Stomach (tissue), 4 donors: ENCODE measurements around the gene NPAS3.

Experiments
- EP300 ChIP-seq: sonication (generic); formaldehyde crosslinking; IDR thresholded peaks from one replicate; pipeline ENCODE4 v1.6.1; 2017; ENCODE audit warnings: antibody characterized with exemption
- POLR2A ChIP-seq, 4 donors: fragments of 450-650 bp; IDR thresholded peaks; one replicate each; pipeline ENCODE4 v1.6.1; 2016; ENCODE audit warnings: antibody characterized with exemption in 4 of 4, control low read depth in 2 of 4, mild to moderate bottlenecking in 1 of 4, moderate library complexity in 1 of 4
- TF ChIP-seq, protein P1 (sequence below), 7 experiments: fragments of 450-650 bp in 4 of 7; fragments of 200-600 bp in 3 of 7; sonication (generic) in 3 of 7; IDR thresholded peaks; one replicate each; pipeline ENCODE4 v1.5.1; 2016 to 2019; ENCODE audit warnings: antibody characterized with exemption in 7 of 7, control low read depth in 2 of 7, mild to moderate bottlenecking in 1 of 7

DNA sequence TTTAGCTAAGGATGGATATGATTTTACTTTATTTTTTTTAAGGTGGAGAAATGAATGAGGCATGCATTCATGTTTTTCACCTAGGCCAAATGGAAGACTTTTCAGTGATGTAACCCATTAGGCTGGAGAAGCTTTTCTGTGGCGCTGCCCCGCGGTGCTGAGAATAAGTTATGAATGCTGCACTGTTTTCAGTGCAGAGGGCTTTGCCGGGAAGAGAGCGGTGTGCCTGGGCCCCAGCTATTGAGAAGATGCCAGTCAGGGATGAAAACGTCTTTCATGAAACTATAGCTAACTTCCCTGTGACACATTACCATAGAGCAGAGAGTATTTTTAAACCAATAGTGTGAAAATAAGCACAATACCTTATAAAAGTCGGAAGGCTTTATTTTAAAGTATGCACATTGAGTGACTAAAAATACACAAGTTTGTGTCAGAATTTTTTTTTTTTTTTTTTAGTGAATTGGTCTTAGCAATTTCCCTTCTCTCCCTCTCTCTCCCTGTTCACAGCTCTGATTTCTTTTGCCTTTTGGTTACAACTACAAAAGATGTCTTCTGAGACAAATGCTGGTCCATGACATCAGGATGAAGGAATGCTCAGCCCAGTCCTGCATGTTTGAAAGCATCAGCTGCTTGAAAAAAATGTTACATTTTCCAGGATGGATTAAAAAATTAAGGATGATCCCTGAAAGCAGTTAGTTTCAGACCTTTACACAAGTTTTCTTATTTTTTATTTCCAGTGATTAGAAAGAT is 48.3 kb downstream of the NPAS3 start:
- TF ChIP-seq, protein P1, sequence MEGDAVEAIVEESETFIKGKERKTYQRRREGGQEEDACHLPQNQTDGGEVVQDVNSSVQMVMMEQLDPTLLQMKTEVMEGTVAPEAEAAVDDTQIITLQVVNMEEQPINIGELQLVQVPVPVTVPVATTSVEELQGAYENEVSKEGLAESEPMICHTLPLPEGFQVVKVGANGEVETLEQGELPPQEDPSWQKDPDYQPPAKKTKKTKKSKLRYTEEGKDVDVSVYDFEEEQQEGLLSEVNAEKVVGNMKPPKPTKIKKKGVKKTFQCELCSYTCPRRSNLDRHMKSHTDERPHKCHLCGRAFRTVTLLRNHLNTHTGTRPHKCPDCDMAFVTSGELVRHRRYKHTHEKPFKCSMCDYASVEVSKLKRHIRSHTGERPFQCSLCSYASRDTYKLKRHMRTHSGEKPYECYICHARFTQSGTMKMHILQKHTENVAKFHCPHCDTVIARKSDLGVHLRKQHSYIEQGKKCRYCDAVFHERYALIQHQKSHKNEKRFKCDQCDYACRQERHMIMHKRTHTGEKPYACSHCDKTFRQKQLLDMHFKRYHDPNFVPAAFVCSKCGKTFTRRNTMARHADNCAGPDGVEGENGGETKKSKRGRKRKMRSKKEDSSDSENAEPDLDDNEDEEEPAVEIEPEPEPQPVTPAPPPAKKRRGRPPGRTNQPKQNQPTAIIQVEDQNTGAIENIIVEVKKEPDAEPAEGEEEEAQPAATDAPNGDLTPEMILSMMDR (IDR thresholded peaks at IDR 0.05): no peak
- TF ChIP-seq POLR2A (IDR thresholded peaks at IDR 0.05) (no peak), EP300 (no peak)
